ENCODE data around the gene KCNMA1.
"Not testable (repeated sequence)": the region's sequence is repeated elsewhere in the genome, so short reads cannot be mapped to it uniquely, and the experiment has no call there.

The KCNMA1 gene

DNA sequence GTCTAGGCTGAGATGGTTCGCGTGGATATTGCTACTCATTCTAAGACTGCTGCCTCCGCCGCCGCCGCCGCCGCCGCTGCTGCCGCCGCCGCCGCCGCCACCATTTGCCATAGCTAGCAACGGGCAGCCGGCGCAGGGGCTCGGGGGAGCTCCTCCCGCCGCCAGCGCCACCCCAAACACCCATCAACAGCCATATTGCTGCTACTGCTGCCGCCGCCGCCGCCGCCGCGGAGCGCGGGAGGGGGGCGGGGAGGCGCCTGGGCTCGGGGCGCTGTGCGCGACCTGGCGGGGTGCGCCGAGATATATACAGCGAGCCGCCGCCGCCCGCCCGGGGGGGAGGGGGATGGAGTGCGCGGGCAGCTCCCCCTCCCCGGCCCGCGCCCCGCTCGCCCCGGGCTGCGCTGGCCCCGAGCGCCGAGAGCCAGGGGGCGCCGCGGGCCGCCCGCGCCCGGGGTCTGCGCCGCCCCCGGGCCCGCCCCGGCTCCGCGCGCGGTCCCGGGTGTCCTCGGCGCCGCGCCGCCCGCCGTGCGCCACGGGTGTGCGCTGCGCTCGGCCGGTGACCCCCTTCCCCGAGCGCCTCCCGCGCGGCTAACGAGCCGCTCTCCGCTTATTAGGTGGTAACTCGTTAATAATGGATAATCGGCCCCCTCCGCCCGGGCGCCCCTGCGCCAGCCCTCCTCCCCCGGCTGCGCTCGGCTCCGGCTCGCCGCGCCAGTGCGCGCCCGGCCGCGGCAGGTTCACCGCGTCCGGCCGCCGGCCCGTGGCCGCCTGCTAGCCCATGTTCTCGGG is at the start of gene KCNMA1:
TSS of gene KCNMA1 (minus strand) at position 277 of the 789 bp plus-strand sequence.
- DNase-seq (ENCODE audit: low read depth), result no peak

DNA sequence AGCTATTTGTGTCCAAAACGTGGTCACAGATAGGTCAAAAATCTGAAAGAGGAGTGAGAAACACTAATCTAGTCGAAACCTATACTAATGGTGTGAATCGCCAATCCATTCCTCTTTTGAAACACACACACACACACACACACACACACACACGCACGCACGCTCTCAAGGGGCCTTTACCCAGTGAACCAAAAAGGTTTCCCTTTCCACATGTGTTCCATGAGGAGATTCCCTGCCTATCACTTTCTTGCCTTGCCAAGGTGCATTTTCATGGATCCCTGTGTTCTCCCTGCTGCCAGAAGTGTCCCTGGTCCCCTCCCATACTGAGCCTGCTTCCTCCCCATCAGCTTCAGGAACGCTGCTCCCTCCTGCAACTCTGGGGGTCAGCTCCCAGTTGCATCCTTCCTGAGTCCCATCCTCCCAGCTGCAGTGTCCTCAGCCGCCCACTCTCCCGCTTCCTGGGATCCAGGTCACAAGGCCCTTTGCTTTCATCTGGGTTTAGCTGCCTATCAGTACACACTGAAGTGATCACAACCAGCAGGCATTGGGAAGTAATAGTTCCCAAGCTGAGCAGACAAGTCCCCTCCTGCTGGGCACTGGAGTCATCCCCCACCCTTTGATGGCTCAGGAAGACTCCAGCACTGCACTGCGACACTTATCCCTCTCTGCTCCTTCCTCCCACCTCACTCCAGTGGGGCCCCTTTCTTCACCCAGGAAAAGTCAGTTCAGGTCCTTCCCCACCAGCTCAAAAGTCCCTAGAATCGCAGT is 49.2 kb upstream of the KCNMA1 start:
- DNase-seq (ENCODE audit: low read depth), result no peak

- DNase-seq (ENCODE audit: low read depth), result no peak
Observed at GRCh38 chr10:77686096-77686495, 48.5 kb upstream of the KCNMA1 start.

DNA sequence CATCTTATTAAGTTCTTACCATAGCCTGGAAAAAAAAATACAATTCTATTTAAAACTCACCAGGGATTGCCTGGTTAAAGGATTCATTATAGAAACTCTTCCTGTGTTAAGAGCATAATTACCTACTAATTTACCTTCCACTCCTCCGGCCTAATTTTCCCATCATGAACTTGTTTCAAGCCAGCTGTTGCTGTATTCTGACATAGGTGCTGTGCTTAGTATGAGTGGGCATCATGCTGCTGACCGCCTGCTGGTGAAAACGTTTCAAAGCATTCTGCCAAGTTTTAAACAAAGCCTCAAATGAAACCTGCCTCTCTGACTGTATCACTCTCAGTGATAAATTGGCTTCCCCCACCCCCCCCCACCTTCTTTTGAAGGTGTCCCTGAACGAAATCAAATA is 47.8 kb upstream of the KCNMA1 start:
- DNase-seq (ENCODE audit: low read depth), result no peak

- not testable (repeated sequence) for DNase-seq (ENCODE audit: low read depth)
Observed at GRCh38 chr10:77683088-77683432, 45.5 kb upstream of the KCNMA1 start.

DNA sequence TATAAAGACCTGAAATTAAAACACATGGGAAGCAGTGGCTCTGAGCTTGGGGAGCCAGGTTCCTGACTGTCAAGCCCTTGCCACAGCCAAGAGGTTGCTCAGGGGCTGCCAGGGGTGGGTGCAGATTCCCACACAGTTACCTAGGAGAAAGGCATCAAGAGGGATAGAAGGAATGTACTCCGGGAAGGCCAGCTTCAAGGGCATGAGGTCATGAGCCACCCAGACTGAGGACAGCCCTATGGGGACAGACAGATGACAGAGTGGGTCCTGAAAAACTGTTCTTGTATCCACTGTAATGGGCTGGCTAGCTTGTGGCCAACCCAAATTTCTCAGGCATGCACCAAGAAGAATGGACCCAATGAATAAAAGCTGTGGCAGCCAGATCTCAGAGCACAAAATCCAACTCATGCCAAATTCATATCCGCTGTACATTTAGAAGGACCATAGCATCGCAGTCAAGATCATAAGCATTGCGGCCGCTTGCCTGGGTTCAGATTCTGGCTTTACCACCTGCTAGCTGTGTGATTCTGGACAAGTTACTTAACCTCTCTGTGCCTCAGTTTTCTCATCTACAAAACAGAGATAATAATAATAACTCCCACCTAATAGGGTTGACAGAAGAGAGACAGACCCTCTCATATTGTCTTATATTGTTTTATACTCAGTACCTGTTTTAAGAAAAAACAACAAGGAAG is 44.9 kb upstream of the KCNMA1 start:
- DNase-seq (ENCODE audit: low read depth), result no peak

DNA sequence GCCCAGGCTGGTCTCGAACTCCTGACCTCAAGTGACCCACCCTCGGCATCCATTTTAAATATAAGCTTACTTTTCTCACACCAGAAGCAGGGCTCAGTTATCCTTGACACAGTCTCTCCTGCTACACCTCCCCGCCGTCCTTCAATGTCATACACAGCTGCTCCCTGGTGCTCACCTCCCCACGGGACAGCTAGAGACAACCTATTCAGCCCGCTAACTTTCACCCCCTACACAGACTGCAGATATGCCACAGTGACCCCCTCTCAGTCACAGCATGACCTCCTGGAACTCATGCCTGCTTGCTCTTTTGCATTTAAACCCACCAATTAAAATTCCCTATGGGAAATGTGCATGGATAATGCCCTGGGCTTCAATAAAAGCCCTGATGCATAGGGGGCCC is 44.2 kb upstream of the KCNMA1 start:
- no peak for DNase-seq (ENCODE audit: low read depth)

DNA sequence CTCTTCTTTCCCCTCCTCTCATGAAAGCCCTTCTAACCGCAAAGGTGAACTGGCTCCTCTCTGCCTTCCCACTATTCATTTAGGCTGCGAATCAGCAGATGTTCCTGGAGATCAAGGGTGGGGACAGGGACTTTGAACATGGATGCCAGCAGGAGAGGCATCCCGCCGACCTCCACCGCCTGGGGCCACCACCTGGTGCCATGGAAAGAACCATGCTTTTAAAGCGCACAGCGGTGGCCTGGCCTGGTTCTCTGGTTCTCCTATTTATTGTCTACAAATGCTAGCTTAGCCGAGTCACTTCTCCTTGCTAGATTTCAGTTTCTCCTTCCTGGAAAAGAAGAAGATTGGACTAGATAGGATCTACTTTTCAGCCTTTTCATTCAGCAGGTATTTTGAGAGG is 43.2 kb upstream of the KCNMA1 start:
- no peak for DNase-seq (ENCODE audit: low read depth)

GRCh38 chr10:77680065-77680464 is 42.5 kb upstream of the KCNMA1 start:
- DNase-seq (ENCODE audit: low read depth), result no peak

- no peak for DNase-seq (ENCODE audit: low read depth)
Observed at GRCh38 chr10:77679217-77679616, 41.6 kb upstream of the KCNMA1 start.

DNA sequence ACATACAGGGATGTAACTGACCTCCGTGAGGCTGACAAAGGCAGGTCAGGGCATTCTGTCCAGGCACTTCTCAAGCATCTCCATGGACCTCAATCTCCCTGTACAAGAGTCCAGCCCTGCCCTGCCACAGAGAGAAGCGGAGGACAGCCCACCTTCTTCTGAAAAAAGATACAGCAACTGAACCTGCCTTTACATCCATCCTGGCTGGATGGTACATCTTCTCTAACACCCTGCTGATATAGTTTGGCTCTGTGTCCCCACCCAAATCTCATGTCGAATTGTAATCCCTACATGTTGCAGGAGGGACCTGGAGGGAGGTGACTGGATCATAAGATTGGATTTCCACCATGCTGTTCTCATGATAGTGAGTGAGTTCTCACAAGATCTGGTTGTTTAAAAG is 40.5 kb upstream of the KCNMA1 start:
- DNase-seq (ENCODE audit: low read depth), result no peak

- DNase-seq (ENCODE audit: low read depth), result no peak
Observed at GRCh38 chr10:77675347-77675746, 37.7 kb upstream of the KCNMA1 start.

DNA sequence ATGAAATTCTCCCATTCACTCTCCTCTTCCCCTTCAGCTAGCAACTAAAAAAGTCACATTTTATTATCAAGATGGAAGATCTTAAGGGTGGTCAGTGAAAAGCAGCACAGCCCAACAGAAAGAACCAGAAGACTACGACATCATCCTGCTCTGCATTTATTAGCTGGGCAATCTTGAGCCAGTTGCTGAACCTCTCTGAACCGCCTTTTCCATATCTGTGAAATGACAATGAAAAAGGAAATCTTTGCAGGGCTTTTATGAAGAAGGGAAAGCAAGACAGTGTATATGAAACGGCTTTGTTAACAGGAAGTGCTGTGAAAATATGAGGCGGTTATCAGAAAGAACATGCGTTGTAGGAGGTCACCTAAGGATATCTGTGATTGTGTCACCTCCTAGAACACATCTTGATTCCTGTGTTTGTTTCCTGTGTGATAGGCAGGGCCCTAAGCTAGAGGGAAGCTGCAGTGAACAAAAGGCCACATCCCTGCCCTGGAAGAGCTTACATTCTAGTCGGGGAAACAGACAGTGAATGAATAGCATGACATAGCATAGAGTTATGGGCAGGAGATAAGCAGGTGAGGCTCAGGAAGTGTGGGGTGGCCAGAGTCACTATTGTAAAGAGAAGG is 36.0 kb upstream of the KCNMA1 start:
- DNase-seq (ENCODE audit: low read depth), result no peak

GRCh38 chr10:77673101-77673500 is 35.5 kb upstream of the KCNMA1 start:
- DNase-seq (ENCODE audit: low read depth), result no peak

DNA sequence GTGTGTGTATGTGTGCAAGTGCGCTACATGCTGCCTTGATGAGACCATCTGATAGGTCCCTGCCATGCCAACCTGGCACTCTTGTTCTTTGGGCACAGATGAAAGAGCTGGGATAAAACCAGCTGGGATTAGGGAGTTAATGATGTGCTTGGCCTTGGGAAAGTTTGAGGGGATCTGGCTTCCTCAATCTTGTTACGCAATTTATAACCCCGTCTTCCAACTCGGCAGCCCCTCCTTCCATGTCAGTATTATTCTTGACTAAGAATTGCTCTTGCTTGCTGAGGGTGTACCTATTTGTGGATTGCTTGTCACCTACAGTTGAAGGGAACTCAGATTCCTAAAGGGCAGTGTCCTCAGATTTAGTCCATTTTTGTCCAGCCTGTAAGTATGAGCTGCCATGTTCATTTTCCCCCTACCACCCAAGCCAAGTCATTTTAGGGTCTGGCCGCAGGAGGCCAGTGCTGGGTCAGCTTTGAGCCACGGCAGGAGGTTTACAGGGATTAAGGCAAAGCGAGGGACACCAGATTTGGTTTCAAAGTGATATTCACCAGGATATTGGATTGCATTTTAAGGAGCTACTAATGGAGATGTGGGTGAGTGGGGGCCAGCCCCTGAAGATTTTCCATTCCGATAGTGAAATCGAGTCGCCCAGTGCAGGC is 34.1 kb upstream of the KCNMA1 start:
- no peak for DNase-seq (ENCODE audit: low read depth)

GRCh38 chr10:77670817-77671443 is 33.3 kb upstream of the KCNMA1 start:
- DNase-seq (ENCODE audit: low read depth), result no peak

GRCh38 chr10:77669892-77670291 is 32.3 kb upstream of the KCNMA1 start:
- DNase-seq (ENCODE audit: low read depth), result no peak

- no peak for DNase-seq (ENCODE audit: low read depth)
Observed at GRCh38 chr10:77667426-77668324, 30.1 kb upstream of the KCNMA1 start.

- no peak for DNase-seq (ENCODE audit: low read depth)
Observed at GRCh38 chr10:77666821-77667220, 29.2 kb upstream of the KCNMA1 start.

GRCh38 chr10:77664696-77665095 is 27.1 kb upstream of the KCNMA1 start:
- no peak for DNase-seq (ENCODE audit: low read depth)

Data from GM04504 (cell line).